CD4-positive, alpha-beta T cell treated with Interleukin-15 for 1 hour (primary cell): ENCODE measurements around the gene STN1.

Experiments used
- DNase-seq: peaks from one replicate; pipeline ENCODE4 v3.0.0-alpha.2; 2020

Gene STN1

DNA sequence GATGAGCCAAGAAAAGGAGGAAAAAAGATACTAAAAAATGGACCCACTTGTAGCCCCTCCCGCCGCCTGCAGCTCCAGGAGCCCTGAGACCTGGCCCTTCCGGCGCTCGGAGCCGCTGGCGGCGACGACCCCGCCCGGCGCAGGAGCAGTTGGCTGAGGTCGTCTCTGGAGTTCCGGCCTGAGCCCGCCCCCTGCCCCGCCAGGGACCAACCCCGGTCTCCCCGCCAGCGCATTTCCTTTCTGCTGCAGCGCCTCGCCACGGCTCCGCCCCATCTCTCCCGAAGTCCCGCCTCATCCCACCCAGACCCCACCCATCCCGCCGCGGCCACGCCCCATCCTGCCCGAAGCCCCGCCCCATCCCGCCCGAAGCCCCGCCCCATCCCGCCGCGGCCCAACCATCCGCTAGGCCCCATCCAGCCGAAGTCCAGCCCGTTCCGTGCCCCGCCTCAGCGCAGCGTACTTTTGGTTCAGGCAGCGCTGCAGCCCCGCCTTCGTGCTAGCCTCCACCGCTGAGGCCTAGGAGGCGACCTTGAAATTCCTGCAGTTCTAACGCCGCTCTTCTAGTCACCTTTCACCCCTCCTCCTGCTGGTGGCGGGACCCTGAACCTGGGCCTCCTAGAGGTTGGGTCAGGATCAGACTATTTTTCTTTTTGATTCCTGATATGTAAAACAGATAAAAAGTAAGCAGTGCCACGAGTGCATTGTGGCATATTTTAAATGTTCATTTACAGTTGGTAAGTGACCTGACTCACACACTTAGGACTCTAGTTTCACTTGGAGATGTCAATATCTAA lies at the start of gene STN1:
STN1 (minus strand) TSS at position 132 of the 794 bp plus-strand sequence. CDS start 590 bp downstream, outside the sequence.
- DNase-seq, result peak; percentile 96

DNA sequence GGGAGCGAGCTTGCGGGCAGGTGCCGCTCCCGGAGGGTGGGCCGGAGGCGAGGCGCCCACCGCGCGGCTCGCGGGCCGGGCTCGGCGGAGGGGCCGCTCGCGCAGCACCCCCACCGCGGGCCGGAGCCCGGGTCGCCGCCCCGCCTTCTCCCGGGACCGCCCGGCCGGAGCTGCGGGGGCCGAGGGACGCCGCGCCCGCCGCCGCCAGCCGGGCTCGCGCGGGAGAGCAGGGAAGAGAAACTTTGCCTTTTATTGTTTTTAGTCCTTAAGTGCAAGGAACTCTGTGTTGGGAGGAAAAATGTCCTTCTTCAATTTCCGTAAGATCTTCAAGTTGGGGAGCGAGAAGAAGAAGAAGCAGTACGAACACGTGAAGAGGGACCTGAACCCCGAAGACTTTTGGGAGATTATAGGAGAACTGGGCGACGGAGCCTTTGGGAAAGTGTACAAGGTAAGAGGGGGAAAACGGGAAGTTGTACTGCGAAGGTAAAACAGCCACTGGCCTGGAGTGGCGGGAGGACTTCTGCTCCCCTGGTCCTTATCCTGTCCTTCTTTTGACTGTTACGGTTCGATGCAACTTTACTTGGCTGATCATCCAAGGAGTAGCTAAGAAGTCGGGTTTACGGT lies 49.6 kb upstream of the STN1 start:
- no peak for DNase-seq

DNA sequence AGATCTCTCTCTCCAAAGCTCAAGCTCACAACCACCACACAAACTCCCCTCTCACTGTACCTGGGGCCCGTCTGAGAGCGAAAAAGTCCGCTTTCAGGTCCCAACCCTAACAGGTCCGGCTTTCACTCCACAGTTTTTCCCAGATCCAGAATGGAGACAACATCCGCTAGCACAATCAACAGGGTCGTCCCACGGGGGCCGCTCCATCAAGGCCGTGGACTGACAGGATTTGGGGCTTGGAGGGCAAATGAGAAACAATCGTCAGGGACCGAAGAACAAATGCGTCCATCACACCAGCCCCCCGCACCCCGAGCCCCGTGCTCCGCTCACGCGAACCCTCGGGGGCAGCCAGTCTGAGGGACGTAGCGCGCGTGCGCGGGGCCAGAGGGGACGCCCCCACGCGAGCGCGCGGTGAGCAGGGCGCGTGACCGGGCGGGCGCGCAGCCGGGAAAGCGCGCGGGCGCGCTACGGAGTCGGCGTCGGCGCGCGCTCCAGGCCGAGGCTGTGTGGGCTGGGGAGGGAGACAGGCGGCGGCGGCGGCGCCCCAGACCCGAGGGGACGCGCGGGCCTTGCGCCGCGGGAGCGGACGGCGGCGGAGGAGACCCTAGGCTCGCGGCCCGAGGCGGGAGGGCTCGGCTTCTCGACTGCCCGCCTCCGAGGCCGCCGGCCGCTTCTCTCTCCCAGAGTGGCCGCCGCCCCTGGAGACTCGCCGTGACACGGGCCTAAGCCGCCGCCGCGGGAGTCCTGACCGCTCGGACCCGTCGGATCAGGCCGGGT lies 48.9 kb upstream of the STN1 start, which contains the start of gene SLK:
SLK (plus strand) TSS at position 470 of the 777 bp plus-strand sequence. CDS start 606 bp downstream, outside the sequence.
- DNase-seq, result peak; percentile 84

- DNase-seq, result no peak
Measured at GRCh38 chr10:103960103-103960502, 42.1 kb upstream of the STN1 start.

DNA sequence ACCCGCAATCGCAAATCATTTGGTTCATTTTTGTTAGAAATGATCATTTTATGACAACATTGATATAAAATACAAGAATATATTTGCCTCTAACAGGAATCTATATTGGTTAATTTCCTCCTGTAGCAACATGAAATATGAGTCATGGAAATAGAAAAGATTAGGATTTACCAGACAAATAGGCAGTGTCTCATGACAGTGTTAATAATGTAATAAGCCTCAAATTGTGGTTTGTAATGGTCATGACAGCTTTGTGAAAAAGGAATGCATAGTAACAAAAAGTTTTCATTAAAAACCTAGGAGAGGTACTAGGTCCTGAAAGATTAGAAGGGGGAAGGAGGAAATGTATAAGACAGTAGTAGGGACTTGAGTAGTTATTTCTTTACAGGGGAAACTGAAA lies 41.0 kb upstream of the STN1 start:
- DNase-seq, result no peak

- DNase-seq, result no peak
Measured at GRCh38 chr10:103954543-103954942, 36.6 kb upstream of the STN1 start.

- no peak for DNase-seq
Measured at GRCh38 chr10:103951942-103952341, 34.0 kb upstream of the STN1 start.

GRCh38 chr10:103951183-103951582 lies 33.2 kb upstream of the STN1 start:
- DNase-seq, result no peak

GRCh38 chr10:103949728-103950127 lies 31.7 kb upstream of the STN1 start:
- DNase-seq, result no peak

DNA sequence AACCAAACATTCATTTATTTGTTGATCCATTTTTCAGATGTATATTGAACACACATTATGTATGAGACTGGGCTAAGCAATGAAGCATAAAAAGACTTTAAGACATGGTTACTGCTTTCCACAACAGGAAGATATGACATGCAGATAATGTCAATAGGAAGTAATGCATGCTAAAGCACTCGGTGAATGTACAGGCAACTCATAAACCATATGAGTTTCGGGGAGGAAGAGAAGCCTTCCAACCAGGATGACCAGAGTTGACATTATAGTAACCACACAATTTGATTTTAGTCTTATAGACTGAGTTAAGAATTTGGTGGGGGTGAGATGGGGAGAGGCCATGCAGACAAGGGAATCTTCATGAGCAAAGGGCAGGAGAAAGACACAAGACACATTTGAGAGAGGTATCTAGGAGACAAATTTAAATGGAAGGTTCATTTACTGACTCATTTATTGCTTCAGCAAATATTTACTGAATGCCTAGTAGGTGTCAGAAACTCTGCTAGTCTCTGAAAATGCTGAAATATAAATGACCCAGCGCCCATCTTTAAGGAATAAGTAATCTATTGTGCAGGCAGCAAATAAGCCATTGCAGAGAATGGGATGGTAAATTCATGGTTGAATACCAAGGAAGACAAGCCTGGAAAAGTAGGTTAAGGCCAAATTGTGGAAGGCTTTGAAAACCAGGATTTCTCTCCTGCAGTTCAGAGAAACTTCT lies 30.0 kb upstream of the STN1 start:
- no peak for DNase-seq

DNA sequence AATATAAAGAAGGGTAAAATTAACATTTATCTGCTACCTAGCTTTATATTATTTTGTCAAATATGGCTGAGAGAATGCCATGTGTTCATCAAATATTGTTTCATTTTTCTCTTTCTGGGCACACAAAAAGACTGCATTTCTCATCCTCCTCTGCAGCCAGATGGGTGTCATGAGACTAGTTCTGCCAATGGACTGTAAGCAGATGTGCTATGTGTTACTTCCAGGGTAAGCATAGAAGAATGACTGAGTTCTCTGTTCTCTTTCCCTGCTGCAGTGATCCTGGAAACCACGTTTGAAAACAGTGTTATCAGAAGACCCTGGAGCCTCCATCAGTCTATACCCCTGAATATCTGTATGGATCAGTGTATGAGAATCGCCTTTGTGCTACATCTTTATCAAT lies 24.9 kb upstream of the STN1 start:
- no peak for DNase-seq

- no peak for DNase-seq
Measured at GRCh38 chr10:103941801-103942200, 23.8 kb upstream of the STN1 start.

DNA sequence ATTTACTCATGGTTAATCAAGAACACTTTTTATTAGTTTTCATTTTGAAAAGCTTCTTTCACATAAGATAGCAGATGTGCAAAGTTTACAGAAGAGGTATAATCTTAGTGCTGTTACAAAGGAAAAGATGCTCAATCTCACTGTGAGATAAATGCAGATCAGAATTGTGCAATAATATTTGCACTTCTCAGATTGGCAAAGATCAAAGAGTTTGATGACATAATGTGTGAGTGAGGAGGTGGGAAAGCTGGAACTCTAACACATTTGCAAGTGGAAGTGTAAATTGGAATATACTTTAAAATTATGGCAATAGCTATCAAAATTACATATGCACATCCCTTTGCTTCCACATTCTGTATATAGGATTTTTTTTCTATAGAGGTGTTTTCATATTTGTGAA lies 21.5 kb upstream of the STN1 start:
- DNase-seq, result no peak

GRCh38 chr10:103936022-103936421 lies 18.0 kb upstream of the STN1 start:
- no peak for DNase-seq

DNA sequence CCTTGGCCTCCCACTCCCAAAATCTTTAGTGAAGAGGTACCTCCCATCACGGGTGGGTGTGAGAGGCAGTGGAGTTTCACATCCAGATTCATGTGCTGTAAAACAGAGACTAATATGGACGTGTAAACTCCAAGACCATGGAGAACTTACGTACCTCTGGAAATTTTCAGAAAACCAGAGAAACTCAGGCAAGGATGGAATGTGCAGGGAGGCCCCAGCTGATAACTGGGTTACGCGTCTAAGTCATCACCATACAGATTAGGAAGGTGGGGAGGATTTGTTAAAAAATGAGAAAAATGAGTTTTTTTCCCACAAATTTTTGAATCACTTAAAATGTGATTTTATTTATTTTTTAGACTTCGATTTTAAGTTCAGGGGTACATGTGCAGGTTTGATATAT lies 16.3 kb upstream of the STN1 start:
- no peak for DNase-seq

DNA sequence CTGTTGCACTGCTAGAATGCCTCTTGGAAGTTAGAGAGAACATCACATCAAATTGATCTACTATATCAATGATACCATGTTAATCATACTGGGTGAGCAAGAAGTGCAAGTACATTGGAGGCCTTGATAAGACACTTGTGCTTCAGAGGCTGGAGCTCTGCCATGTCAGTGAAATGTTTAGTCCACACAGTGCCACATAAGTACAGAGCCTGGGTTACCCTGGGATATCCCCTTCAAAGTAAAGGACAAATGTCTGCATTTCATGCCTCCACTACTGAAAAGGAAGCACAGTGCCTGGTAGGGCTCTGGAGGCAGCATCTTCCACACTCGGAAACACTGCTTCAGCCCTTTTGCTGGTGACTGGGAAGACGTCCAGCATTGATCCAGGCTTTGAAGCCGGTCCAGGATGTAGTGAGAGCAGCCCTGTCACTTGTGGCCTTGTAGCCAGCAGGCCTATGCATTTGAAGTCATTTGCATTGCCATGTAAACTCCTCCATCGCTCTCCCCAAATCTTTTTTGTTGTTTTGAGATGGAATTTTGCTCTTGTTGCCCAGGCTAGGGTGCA lies 15.7 kb upstream of the STN1 start:
- DNase-seq, result no peak

DNA sequence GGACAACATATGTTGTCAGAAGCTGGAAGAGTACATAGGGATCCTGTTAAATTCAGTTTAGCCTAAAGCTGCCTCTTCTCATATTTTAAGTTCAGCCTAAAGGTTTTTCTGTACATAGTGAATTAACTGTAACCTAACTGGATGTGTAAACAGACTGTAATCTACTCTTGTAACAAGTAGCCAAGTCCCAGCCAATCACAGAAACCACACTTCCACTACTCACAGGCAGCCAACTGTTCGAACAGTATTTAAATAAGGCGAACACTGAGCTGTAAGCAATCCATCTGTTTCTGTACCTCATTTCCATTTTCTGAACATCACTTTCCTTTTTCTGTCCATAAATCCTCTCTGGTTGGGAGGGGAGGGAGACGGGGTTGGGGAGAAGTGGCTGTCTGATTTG lies 15.0 kb upstream of the STN1 start:
- no peak for DNase-seq

GRCh38 chr10:103932271-103932670 lies 14.3 kb upstream of the STN1 start:
- no peak for DNase-seq

GRCh38 chr10:103931603-103932002 lies 13.6 kb upstream of the STN1 start:
- DNase-seq, result no peak

DNA sequence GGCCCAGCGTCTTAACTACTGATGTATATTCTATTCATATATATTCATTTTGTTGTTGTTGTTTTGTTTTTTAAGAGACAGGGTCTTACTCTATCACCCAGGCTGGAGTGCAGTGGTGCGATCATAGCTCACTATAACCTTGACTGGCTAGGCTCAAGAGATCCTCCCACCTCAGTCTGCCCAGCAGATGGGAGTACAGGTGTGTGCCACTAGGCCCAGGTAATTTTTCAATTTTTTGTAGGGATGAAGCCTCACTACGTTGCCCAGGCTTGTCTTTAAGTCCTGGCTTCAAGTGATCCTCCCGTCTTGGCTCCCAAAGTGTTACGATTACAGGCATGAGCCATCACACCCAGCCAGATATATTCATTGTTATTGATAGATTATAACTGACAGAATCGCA lies 12.9 kb upstream of the STN1 start:
- no peak for DNase-seq

DNA sequence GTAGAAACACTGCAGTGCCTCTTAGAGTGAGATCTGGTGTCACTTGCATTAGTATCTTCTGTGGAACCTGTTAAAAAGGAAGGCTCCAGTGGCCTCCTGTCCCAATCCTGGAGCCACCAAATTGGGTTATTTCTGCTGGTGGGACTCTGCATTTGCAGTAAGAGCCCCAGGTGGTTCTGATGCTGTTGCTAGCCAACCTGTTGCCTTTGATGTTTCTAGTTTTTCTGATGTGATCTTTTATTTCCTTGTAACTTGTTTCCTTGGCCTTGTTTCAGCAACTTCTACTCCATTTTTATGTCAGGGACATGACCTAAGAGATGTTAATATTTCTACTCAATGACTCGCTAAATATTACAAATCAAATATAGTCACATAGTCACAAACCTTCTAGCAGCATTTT lies 12.5 kb upstream of the STN1 start:
- DNase-seq, result no peak

DNA sequence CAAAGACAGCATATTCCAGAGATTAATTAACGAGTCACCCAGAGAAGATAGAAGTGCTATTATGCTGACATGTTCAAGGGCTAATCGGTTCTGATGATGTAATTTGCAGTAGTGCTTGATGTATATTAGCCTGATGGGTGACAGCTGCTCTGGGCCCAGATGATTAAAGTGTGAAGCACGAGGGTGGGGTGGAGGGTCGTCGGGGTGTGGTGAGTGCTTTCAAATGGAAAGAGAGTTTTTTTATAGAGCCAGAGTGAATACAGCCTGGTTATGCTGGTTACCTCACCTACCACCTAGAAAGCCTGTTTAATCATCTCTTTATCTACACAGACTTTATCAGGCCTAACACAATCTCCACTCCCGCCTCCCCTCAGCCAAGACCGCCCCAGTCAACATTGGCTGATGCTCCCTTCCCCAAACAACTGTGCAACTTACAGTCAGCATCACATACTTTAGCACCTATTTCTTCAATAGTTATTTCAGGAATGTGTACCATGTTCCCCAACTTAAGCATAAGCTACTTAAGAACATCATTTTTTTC lies 11.5 kb upstream of the STN1 start:
- DNase-seq, result no peak
